Measurements from ENCODE around the gene PDE6B. TPM values are rescaled to one million over a fixed set of nuclear protein-coding genes. Genes with fewer than 3 reads are reported as not detected.

The PDE6B gene
- total and polyA plus RNA-seq, 2 of the 13 experiments (the other 11 are each of a cell fraction or from before 2014, with no cell fraction given) = 0.38 to 0.40 TPM

GRCh38 chr4:620201-620600 lies 5.2 kb upstream of the PDE6B start (continued):
- TF ChIP-seq, protein P1, sequence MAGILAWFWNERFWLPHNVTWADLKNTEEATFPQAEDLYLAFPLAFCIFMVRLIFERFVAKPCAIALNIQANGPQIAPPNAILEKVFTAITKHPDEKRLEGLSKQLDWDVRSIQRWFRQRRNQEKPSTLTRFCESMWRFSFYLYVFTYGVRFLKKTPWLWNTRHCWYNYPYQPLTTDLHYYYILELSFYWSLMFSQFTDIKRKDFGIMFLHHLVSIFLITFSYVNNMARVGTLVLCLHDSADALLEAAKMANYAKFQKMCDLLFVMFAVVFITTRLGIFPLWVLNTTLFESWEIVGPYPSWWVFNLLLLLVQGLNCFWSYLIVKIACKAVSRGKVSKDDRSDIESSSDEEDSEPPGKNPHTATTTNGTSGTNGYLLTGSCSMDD (CRISPR knock-in tag; IDR thresholded peaks at IDR 0.05) = no peak
- TF ChIP-seq ZNF232 (CRISPR knock-in tag; IDR thresholded peaks at IDR 0.05; ENCODE audit: borderline replicate concordance) = no peak
- no peak for TF ChIP-seq ZNF772 (CRISPR knock-in tag; IDR thresholded peaks at IDR 0.05)
- TF ChIP-seq TEAD3 (CRISPR knock-in tag; optimal IDR thresholded peaks at IDR 0.05; ENCODE audit: borderline replicate concordance) = no peak
- TF ChIP-seq, protein P2, sequence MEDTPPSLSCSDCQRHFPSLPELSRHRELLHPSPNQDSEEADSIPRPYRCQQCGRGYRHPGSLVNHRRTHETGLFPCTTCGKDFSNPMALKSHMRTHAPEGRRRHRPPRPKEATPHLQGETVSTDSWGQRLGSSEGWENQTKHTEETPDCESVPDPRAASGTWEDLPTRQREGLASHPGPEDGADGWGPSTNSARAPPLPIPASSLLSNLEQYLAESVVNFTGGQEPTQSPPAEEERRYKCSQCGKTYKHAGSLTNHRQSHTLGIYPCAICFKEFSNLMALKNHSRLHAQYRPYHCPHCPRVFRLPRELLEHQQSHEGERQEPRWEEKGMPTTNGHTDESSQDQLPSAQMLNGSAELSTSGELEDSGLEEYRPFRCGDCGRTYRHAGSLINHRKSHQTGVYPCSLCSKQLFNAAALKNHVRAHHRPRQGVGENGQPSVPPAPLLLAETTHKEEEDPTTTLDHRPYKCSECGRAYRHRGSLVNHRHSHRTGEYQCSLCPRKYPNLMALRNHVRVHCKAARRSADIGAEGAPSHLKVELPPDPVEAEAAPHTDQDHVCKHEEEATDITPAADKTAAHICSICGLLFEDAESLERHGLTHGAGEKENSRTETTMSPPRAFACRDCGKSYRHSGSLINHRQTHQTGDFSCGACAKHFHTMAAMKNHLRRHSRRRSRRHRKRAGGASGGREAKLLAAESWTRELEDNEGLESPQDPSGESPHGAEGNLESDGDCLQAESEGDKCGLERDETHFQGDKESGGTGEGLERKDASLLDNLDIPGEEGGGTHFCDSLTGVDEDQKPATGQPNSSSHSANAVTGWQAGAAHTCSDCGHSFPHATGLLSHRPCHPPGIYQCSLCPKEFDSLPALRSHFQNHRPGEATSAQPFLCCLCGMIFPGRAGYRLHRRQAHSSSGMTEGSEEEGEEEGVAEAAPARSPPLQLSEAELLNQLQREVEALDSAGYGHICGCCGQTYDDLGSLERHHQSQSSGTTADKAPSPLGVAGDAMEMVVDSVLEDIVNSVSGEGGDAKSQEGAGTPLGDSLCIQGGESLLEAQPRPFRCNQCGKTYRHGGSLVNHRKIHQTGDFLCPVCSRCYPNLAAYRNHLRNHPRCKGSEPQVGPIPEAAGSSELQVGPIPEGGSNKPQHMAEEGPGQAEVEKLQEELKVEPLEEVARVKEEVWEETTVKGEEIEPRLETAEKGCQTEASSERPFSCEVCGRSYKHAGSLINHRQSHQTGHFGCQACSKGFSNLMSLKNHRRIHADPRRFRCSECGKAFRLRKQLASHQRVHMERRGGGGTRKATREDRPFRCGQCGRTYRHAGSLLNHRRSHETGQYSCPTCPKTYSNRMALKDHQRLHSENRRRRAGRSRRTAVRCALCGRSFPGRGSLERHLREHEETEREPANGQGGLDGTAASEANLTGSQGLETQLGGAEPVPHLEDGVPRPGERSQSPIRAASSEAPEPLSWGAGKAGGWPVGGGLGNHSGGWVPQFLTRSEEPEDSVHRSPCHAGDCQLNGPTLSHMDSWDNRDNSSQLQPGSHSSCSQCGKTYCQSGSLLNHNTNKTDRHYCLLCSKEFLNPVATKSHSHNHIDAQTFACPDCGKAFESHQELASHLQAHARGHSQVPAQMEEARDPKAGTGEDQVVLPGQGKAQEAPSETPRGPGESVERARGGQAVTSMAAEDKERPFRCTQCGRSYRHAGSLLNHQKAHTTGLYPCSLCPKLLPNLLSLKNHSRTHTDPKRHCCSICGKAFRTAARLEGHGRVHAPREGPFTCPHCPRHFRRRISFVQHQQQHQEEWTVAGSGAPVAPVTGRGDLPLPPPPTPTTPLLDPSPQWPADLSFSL (CRISPR knock-in tag; IDR thresholded peaks at IDR 0.05) = no peak
- no peak for TF ChIP-seq ZNF878 (CRISPR knock-in tag; IDR thresholded peaks at IDR 0.05)
- no peak for TF ChIP-seq ZNF678 (CRISPR knock-in tag; IDR thresholded peaks at IDR 0.05)
- TF ChIP-seq CBX2 (IDR thresholded peaks at IDR 0.05; ENCODE audit: low read depth, low read length) = no peak
- no peak for TF ChIP-seq CBX2 (CRISPR knock-in tag; IDR thresholded peaks at IDR 0.05; ENCODE audit: low read depth)
- no peak for TF ChIP-seq ZMYM2 (CRISPR knock-in tag; IDR thresholded peaks at IDR 0.05)
- no peak for TF ChIP-seq ZNF891 (CRISPR knock-in tag; IDR thresholded peaks at IDR 0.05)
- TF ChIP-seq RAD51 (IDR thresholded peaks at IDR 0.05; ENCODE audit: borderline replicate concordance) = no peak
